ENCODE results near the gene ZNF775.

The ZNF775 gene

GRCh38 chr7:150378853-150379440, at the start of gene ZNF775:
TSS of gene ZNF775 (plus strand) at chr7:150379330. CDS start at chr7:150388471, 9,141 bp downstream.
- DNase-seq: peak; percentile 88

- no peak for DNase-seq
Measured at GRCh38 chr7:150329331-150330120, 49.6 kb upstream of the ZNF775 start.

- DNase-seq: no peak
Measured at GRCh38 chr7:150330211-150330885, 48.8 kb upstream of the ZNF775 start.

- no peak for DNase-seq
Measured at GRCh38 chr7:150332852-150333635, 46.1 kb upstream of the ZNF775 start.

DNA sequence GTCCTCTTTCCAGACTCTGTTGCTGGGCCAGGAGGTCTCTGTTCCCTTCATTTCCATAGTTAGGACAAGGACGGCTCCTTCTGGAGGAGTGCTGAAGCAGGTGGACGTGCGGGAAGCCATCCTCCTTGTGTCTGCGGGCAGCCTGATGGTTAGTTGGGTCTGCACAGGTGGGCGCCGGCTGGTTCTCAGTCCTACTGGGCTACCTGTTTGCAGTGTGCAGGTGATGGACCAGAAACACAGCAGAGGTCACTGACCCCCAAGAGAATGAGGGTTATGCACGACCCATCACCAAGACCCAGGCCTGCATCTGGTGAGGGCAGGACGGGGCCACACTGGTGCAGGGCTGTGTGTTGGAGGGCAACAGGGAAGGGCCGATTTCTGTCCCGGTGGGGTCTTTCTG, 45.5 kb upstream of the ZNF775 start:
- DNase-seq: no peak

DNA sequence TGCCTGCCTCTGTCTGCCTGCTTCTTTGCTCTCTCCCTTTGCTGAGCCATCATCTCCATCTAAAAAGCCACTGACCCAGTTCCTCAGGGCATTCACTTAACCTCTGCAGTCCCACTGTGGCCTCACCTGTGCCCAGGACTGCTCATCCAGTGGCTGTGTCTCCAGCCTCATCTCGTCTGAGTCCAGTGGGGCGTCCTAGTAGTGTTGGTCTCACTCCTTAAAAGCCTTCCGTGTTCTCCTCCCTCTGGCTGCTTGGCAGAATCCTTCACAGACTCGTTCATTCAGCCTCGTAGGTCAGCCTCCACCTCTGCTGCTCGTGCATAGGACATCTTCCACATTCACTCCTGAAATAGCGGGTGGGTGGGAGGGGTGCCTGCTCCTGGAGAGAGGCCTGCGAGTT, 45.0 kb upstream of the ZNF775 start:
- no peak for DNase-seq

DNA sequence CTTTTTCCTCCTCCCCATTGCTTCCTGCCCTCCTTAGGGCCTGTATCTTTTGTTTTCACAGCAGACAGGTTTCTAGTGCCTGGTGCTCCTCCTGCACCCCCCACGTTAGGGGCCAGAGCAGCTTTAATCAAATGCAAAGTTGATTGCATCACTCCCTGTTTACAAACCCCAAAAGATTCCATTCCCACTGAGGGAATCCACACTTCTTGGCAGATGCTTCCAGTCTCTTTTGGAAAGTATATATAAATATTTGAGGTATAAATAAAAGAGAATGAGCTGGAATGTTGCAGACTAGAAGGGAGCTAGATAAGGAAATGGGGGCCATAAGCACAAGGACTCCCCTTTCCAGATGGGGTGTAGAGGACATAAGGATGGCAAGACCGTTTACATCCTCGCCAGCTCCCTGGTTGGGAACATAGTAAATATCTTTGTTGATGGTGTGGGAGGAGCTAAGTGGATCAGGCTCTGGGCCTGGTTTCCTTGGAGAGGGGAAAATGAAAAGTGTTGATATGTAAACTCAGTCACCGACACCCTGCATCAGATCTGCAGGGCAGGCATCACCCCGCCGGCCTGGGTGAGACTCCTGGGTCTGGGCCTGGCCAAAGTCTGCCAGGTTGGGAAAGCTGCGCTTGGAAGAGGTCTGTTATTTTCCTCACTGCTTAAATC, 43.9 kb upstream of the ZNF775 start:
- DNase-seq: no peak

- no peak for DNase-seq
Measured at GRCh38 chr7:150335774-150336112, 43.4 kb upstream of the ZNF775 start.

- no peak for DNase-seq
Measured at GRCh38 chr7:150336746-150337145, 42.4 kb upstream of the ZNF775 start.

DNA sequence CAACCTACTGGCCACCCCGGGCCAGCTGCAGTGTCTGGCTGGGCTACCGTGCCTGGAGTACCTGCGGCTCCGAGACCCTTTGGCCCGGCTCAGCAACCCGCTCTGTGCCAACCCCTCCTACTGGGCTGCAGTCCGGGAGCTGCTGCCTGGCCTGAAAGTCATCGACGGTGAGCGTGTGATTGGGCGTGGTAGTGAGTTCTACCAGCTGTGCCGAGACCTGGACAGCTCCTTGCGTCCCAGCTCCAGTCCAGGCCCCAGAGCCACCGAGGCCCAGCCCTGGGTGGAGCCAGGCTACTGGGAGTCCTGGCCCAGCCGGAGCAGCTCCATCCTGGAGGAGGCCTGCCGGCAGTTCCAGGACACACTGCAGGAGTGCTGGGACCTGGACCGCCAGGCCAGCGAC, 42.0 kb upstream of the ZNF775 start:
- DNase-seq: no peak

DNA sequence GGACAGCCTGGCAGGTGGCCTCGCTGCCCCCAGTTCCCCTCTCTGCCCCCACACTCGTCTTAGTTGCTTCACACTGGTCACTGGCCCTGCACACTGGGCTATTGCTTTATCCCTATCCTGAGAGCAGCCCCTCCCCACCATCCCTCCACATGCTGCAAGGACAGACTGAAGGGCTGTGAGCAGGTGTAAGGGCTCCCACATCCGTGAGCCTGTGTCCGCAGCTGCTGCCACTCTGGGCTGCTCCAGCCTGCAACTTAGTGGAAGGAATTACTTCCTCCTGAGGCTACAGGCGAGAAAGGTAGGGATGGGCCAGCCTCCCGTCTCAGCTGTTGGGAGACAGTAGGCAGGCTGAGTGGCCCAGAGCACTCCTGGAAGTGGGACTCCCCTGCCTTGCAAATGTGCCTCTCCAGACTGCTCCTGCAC, 41.5 kb upstream of the ZNF775 start:
- no peak for DNase-seq

GRCh38 chr7:150338166-150338829, 40.8 kb upstream of the ZNF775 start:
- no peak for DNase-seq

GRCh38 chr7:150339409-150339809, 39.7 kb upstream of the ZNF775 start:
- no peak for DNase-seq

GRCh38 chr7:150340024-150340749, 38.9 kb upstream of the ZNF775 start:
- DNase-seq: no peak

GRCh38 chr7:150340875-150341262, 38.3 kb upstream of the ZNF775 start:
- DNase-seq: no peak

GRCh38 chr7:150341263-150342120, 37.6 kb upstream of the ZNF775 start, which contains the start of gene RARRES2:
TSS of gene RARRES2 (minus strand) at chr7:150341629. CDS start at chr7:150340609, 1,020 bp downstream.
- DNase-seq: no peak

GRCh38 chr7:150342121-150342408, 37.1 kb upstream of the ZNF775 start:
- DNase-seq: no peak

- no peak for DNase-seq
Measured at GRCh38 chr7:150343225-150343624, 35.9 kb upstream of the ZNF775 start.

DNA sequence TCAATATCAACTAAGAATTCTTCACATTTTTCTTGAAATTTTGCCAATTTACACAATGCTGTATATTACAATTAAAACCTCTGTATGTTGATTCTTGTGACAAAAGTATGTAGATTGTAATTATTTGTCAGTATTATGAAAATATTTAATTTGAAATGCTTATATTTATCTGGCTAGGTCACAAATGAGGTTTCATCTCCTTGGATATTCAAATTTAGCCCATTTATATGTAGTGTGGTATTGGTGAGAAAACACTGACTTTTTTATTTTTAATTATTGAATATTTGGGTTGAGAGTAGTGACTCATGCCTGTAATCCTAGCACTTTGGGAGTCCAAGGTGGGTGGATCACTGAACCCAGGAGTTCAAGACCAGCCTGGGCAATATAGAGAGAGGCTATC, 34.8 kb upstream of the ZNF775 start:
- DNase-seq: no peak

- no peak for DNase-seq
Measured at GRCh38 chr7:150345012-150345411, 34.1 kb upstream of the ZNF775 start.

- DNase-seq: no peak
Measured at GRCh38 chr7:150346922-150347321, 32.2 kb upstream of the ZNF775 start.

Data from activated CD4-positive, alpha-beta T cell treated with anti-CD3 and anti-CD28 coated beads, Interleukin-2, amount 50 U/mL, for 1 hour (primary cell).